ENCODE results near the gene ZCCHC7.
"Not testable (repeated sequence)": the region's sequence is repeated elsewhere in the genome, so short reads cannot be mapped to it uniquely, and the experiment has no call there.

Gene ZCCHC7

DNA sequence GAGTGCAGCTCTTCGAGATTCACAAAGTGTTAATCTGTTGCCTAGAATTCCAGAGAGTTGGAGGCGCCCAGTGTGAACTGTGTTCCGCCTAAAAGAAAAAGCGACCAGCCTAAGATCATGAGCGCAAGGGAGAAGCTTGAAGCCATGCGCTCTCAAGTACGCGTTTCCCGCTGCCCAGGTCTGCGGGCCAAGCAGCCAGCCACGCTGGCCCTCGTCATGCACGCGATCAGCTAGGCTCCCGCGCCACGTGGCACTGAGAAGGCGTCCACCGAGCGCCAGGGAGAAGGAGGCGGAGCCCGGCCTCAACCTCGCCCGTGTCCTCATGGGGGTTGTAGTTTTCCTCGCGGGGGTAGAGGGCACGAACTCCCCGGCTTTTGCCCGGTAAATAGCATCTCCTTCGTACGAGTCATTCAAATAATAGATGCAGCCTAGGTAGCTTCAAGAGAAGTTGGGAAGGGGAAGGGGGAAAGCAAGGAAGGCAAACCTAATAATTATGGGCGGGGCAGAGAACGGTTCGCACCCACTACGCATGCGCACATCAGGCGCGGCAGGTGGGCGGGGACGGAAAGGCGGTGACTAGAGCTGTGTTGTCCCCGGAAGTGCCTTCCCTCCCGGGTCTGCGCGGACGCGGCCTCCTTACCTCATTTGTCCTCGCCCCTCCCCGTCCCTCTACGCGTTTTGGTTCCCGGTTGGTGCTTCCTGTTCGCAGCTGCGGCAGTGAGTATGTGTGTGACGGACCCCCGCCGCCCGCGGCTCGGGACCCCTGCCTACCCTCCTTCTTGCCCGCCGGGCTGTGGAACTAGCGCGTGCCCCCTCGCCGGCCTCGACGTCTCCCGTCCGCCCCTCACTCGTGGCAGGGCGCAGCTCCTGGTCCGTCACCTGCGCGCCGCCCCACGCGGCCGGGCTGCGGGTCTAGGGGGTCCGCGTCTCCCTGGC, at the start of gene ZCCHC7:
Gene ZCCHC7 (plus strand): TSS at position 668 of the 936 bp plus-strand sequence.
- peak; percentile 94 to 97 for DNase-seq (ENCODE audit: low read depth in 1 of 2, low spot score in 1 of 2)

DNA sequence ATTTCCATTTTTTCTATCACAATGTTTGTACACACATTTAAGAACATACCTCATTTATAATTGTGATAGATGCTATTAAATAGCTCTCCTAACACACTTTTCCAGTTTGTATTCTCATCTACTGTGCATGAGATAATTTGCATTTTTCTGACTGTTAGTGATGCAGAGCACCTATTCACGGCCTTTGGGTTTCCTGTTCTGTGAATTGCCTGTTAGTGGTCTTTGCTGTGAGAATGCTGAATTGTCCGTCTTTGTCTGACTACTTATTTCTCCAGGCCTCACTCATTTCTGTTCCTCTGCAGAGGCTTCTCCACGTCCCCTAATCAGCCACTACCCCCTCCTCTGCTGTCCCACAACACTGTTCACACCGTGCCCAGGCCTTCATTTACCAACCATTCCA, 45.6 kb upstream of the ZCCHC7 start:
- not testable (repeated sequence) for DNase-seq (ENCODE audit: low read depth in 1 of 2, low spot score in 1 of 2)

DNA sequence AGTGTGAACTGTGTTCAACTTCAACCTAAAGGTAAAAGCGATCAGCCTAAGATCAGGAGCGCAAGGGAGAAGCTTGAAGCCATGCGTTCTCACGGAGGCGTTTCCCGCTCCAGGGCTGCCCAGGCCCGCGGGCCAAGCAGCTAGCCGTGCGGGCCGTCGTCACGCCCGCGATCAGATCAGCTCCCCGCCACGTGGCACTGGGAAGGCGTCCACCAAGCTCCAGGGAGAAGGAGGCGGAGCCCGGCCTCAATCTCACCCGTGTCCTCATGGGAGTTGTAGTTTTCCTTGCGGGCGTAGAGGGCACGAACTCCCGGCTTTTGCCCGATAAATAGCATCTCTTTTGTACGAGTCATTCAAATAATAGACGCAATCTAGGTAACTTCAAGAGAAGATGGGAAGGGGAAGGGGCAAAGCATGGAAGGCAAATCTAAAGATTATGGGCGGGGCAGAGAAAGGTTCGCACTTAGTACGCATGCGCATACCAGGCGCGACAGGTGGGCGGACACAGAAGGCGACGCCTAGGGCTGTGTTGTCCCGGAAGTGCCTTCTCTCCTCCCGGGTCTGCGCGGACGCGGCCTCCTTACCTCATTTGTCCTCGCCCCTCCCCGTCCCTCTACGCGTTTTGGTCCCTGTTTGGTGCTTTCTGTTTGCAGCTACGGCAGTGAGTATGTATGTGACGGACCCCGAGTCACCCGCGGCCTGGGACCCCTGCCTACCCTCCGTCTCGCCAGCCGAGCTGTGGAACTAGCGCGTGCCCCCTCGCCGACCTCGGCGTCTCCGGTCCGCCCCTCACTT, 40.8 kb upstream of the ZCCHC7 start:
- peak; percentile 83 to 90 for DNase-seq (ENCODE audit: low read depth in 1 of 2, low spot score in 1 of 2)

DNA sequence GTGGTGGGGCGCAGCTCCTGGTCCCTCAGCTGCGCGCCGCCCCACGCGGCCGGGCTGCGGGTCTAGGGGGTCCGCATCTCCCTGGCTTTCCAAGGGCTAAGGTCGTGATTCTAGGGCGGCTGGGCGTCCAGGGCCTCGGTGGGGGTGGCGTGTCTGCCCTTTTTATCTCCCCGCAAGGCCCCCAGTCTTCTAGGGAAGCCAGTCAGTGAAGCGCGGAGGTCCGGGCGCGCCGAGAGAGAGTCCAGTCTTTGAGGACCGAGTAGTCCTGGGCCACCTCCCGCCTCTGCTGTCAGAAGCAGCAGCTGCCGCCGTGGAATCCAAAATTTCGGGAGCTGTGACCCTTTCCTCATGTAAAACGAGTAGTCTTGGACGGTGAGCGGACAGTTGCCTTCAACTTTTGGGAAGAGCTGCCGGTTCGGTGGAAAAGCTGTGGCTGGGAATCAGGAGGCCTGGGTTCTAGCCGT, 40.2 kb upstream of the ZCCHC7 start:
- DNase-seq (ENCODE audit: low read depth in 1 of 2, low spot score in 1 of 2): peak in 1 of 2 donors; percentile 7

DNA sequence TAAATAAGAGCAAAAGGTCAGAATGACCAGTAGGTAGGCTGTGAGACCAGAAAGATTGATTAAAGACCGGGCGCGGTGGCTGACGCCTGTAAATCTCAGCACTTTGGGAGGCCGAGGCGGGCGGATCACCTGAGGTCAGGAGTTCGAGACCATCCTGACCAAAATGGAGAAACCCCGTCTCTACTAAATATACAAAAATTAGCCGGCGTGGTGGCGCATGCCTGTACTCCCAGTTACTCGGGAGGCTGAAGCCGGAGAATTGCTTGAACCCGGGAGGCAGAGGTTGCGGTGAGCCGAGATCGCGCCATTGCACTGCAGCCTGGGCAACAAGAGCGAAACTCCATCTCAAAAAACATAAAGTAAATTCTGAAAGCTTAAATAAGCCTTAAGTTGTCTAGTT, 38.9 kb upstream of the ZCCHC7 start:
- DNase-seq (ENCODE audit: low read depth in 1 of 2, low spot score in 1 of 2): not testable (repeated sequence)

DNA sequence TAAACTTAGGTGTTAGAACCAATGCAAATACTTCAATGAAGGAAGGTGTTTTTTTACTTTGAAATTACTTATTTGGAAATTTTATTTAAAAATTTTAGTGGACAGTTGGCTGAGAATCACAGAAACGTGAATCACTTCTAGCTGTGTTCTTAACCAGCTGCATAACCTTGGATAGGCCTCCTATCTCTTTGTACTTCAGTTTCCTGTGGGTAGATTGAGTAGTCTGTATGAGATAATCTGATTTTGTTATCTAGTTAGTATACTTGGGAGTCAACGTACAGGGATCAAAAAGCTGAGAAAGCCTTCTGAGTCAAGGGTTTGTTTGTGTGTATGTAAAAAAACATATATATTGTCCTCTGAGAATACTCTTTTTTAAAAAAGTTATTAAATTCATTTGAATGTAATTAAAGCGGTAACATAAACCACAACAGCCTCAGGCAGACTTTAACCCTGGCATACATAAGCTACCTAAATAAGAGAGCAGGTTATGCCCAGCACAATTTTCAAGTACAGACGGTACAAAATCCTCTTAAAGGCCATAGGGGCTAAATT, 38.1 kb upstream of the ZCCHC7 start:
- no peak for DNase-seq (ENCODE audit: low read depth in 1 of 2, low spot score in 1 of 2)

DNA sequence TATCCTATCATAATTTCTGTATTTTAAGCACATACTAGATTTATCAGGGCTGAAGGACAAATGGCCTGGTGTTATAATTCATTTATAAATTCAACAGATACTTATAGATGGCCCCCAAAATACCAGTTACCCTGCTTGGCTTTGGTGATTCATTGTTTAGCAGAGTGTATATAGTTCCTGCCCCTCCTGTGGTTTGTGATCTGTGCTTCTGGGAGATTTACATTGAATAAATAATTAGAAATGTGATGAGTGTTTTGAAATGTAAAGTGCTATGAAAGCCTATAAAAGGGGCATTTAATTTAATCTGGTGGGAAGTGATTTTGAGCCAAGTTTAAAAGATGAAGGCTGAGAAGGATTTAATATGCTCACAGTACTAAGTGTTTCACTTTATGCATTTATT, 36.7 kb upstream of the ZCCHC7 start:
- DNase-seq (ENCODE audit: low read depth in 1 of 2, low spot score in 1 of 2): no peak

DNA sequence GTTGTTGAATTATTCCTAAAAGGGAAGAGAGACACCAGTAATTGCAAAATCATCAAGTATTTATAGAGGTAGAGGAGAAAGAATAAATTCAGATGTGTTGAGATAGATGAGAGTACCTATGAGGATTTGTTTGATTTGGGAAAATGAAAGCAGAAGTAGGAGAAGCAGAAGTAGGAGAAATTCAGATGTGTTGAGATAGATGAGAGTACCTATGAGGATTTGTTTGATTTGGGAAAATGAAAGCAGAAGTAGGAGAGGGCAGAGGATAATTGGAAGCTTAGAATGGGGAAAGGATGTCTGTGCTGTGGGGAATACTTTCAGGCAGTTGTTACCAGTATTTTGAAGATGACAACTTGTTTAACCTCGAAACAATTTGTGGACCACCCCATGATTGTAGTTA, 35.1 kb upstream of the ZCCHC7 start:
- no peak for DNase-seq (ENCODE audit: low read depth in 1 of 2, low spot score in 1 of 2)

DNA sequence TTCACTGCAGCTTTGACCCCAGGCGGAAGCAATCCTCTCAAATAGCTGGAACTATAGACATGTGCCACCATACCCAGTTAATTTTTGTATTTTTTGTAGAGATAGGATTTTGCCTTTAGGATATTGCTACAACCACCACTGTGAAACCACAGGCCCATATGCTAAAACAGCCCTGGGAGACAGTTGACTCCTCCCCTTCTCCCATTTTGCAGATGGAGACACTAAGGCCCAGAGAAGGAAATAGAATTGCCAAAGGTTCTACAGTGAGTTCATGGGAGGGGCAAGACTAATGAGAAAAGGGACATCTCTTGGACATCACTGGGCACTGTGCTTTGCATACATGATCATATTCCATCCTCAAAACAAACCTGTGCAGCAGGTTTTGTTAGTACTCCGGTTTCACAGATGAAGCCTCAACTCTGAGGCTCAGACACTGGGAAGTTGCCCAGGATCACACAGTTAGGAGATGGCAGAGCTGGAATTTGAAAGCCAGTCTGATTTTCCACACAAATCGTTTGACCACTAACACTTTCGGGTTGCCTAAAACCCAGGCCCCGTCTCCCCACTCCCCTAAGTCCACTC, 27.6 kb upstream of the ZCCHC7 start:
- DNase-seq (ENCODE audit: low read depth in 1 of 2, low spot score in 1 of 2): not testable (repeated sequence)

DNA sequence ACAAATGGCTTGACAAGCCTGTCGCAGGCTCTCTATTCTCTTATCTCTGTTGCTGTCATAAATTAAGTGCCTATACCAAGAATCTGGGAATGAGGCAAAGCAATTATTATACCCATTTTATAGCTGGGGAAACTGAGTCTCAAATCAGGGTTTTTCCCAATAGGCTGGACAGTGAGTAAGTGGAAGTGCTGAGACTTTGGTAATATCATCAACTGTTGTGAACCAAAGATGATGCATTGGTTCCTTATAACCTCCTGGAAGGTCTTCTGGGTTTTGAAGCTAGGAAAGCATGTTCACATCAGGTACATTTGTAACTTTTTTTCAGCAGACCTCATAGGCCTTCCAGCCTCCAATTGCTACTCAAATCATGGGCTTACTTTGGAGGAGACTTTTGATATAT, 25.6 kb upstream of the ZCCHC7 start:
- no peak for DNase-seq (ENCODE audit: low read depth in 1 of 2, low spot score in 1 of 2)

DNA sequence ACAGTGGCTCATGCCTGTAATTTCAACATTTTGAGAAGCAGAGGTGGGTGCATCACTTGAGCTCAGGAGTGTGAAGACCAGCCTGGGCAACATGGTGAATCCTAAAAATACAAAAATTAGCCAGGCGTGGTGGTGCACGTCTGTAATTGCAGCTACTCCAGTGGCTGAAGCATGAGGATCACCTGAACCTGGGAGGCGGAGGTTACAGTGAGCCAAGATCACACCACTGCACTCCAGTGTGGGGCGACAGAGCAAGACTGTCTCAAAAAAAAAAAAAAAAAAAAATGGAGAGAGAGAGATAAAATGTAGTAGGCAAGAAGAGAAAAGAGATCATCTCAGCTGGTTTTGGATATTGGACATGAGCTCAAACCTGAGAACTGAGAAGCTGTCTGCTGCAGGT, 23.7 kb upstream of the ZCCHC7 start:
- no peak for DNase-seq (ENCODE audit: low read depth in 1 of 2, low spot score in 1 of 2)

DNA sequence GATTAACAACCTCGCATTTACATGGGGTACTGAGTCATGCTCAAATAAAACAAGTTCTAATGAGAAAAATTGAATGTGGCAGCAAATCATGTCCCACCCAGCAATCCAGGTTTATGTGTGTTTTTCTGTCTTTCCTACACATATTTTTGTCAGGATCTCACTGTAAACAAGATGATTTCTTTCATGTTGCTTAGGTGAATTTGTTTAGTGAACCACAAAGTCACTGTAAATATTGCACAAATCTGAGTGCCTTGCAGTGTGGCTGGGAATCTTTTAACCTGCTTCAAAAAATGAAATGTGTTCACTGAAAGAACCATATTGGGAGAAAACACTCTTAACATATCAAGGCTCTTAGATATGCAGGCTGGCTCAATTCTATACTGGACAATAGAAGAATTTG, 23.1 kb upstream of the ZCCHC7 start:
- no peak for DNase-seq (ENCODE audit: low read depth in 1 of 2, low spot score in 1 of 2)

DNA sequence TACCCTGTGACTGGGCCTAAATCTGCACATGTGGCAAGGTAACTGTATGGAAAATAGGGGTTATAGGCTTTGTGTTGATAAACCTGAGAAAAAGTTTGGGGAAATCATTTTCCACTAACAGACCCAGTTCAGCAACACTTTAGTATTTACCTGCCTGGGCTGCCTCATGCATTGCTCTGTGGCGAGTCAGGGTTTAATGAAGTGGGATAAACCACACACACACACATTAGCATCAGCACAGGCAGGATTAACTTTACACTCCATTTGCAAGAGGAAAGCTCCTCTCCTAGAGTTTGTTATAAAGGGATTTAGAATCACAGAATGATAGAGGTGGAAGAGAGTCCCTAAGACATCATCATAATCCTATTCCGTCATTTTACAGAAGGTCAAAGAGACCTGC, 20.0 kb upstream of the ZCCHC7 start:
- no peak for DNase-seq (ENCODE audit: low read depth in 1 of 2, low spot score in 1 of 2)

DNA sequence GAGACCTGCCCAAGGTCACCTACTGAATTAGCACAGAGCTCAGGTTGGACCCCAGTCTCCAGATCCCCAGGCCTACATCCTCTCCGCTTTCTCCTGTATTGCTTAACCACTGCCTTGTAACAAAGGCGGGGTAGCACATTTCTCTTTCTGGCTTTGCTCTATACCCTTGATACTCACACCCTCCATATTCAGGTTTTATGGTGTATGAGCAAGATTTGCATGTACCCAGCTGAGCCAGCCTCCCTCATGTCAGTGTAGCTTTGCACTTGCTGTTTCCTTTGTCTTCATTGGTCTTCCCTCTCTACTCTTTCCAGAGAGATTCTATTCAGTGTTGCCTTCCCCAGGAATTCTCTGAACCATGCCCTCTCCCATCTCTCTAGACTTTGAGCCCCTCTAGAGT, 19.6 kb upstream of the ZCCHC7 start:
- no peak for DNase-seq (ENCODE audit: low read depth in 1 of 2, low spot score in 1 of 2)

DNA sequence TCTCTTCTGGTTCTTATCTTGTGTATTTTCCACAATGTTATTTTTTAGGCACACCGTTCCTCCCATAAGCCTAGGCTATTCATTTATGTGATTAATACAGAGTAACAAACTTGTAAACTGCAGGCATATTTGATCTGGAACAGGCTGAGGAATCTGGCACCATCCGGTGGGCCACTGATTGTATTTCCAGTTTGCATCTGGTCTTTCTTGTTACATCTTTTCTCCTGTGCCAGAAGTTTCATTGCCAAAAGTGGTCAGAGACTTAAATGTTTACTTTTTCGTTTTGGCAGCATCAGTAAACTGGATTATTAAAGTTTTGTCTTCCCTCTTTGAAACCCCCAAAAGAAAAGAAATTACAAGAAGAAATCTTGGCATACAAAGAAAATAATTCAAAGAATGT, 17.9 kb upstream of the ZCCHC7 start:
- DNase-seq (ENCODE audit: low read depth in 1 of 2, low spot score in 1 of 2): no peak

DNA sequence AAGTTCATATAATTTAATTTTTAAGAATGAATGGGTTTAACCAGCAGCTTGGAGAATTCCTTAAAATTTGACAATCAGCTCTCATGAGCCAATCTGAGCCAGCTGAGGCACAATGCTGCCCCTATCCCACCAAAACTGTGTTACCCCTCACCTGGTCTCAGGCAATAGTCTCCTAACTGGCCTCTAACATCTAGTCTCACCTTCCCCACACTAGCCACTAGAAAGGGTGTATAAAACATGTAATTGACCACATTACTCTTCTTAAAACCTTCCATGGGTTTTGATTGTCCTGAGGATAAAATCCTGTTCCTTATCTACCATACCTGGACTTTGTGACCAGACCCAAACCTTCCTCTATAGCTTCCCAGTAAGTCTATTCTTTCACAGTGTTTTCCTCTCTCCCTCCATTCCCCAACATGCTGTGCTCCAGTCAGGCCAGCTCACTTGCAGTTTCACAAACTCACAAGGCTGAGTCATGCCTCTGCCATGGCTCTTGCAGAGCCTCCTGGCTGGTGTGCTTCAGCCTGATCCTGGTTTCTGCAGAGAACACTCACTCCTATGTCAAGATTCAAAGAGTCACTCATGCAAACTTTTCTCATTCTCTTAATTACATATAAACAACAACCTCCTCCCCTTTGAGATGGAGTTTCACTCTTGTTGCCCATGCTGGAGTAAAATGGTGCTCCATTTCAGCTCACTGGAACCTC, 16.0 kb upstream of the ZCCHC7 start:
- DNase-seq (ENCODE audit: low read depth in 1 of 2, low spot score in 1 of 2): no peak

DNA sequence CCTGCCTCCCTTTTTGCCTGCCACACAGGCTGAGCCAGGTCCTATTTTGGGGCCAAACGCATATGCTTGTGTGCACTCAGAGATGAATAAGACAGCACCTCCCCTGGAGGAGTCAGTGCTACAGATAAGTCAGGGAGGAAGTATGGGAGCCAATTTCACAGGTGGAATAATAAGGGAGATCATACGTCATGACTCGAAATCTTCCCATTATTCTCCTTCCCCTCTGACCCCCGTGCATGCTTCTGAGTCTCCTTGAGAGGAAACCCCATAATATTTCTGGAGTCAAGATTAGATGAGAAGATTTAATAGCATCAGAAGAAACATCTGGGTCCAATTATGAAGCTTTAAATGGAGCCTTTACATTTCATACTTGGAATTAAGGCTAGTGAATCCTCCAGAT, 15.1 kb upstream of the ZCCHC7 start:
- no peak for DNase-seq (ENCODE audit: low read depth in 1 of 2, low spot score in 1 of 2)

DNA sequence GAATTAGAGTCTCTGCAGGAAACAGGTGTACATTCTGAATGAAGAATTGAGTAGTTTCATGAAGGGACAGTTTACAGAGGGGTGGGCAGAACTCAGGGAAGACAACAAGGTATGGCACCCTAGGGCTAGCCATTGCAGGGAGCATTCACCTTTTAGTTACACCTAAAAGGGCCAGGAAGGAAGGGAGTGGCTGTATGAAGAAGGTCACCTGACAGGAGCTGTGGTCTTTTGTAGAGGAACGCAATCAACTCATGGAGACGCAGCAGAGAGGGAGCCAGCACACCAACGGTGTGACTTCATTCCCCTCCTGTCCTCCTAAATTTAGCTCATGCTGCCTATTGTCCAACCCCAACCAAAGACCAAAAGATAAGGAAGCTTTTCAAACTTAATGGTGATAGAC, 12.7 kb upstream of the ZCCHC7 start:
- DNase-seq (ENCODE audit: low read depth in 1 of 2, low spot score in 1 of 2): no peak

DNA sequence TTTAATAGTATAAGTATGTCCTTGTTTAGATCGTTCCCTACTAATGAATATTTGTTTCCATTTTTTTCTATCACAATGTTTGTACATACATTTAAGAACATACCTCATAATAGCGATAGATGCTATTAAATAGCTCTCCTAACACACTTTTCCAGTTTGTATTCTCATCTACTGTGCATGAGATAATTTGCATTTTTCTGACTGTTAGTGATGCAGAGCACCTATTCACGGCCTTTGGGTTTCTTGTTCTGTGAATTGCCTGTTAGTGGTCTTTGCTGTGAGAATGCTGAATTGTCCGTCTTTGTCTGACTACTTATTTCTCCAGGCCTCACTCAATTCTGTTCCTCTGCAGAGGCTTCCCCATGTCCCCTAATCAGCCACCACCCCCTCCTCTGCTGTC, 5.9 kb upstream of the ZCCHC7 start:
- not testable (repeated sequence) for DNase-seq (ENCODE audit: low read depth in 1 of 2, low spot score in 1 of 2)

DNA sequence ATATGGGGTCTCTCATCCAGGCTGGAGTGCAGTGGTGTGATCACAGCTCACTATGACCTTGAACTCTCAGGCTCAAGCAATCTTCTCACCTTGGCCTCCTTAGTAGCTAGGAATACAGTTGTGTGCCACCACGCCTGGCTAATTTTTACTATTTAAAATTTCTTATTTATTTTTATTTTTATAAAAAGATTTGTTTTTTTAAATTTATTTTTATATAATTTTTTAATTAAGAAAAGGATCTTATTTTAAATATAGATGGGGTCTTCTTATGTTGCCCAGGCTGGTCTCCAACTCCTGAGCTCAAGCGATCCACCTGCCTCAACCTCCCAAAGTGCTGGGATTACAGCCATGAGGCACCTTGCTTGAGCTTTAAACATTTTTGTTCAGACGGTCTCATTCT, 2.4 kb upstream of the ZCCHC7 start:
- no peak for DNase-seq (ENCODE audit: low read depth in 1 of 2, low spot score in 1 of 2)

DNA sequence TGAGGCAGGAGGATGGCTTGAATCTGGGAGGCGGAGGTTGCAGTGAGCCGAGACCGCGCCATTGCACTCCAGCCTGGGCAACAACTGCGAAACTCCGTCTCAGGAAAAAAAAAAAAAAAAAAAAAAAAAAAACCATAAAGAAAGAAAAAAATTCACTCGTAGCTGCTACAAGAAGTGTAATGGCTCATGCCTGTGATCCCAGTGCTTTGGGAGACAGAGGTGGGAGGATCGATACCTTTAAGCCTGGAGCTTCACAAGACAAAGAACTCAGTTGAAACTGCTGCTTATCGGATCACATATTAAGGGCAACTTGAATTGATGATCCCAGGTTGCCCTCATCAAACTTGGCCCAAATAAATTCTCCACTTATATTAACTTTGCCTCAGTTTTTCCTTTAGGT, 1.0 kb upstream of the ZCCHC7 start:
- DNase-seq (ENCODE audit: low read depth in 1 of 2, low spot score in 1 of 2): no peak
